ENCODE measurements around the gene TTC7B.

GRCh38 chr14:90759370-90760077 lies 56.7 kb downstream of the TTC7B start:
- TF ChIP-seq YY1 (IDR thresholded peaks at IDR 0.05; ENCODE audit: low read depth) (no peak), TEAD4 (IDR thresholded peaks at IDR 0.05) (no peak), FOXM1 (IDR thresholded peaks at IDR 0.05; ENCODE audit: borderline replicate concordance, low read depth) (no peak)
